ENCODE measurements around the gene NODAL. TPM values are rescaled to one million over a fixed set of nuclear protein-coding genes. Genes with fewer than 3 reads are reported as not detected.

NODAL gene
- polyA plus RNA-seq, 1 donor from 2014 or later: not detected

- Histone ChIP-seq H3K4me2 (ENCODE audit: low read length) (no peak overlapping the region), H3K9me2 (ENCODE audit: insufficient read depth, low read length) (no peaks in the 10 kb centered on the region), H3K27ac (ENCODE audit: low read length) (no peak overlapping the region), H3K36me3 (ENCODE audit: insufficient read depth, low read length) (no peaks in the 10 kb centered on the region), H3K79me2 (replicated peaks; ENCODE audit: insufficient read depth, low read length) (no peaks in the 10 kb centered on the region), H3K9me3 (ENCODE audit: low read length) (no peaks in the 10 kb centered on the region), H2AFZ (ENCODE audit: low read depth, low read length) (no peak overlapping the region), H3K9ac (ENCODE audit: low read length) (no peak overlapping the region), H4K20me1 (ENCODE audit: insufficient read depth) (no peaks in the 10 kb centered on the region), H3F3A (ENCODE audit: insufficient read depth, low read length, poor library complexity, severe bottlenecking) (no peaks in the 10 kb centered on the region), H3K27me3 (ENCODE audit: insufficient read depth, low read depth, low read length) (peaks cover 6% of the 10 kb centered on the region), H3K4me3 (ENCODE audit: low read length) (no peak overlapping the region)
- TF ChIP-seq RAD21 (conservative IDR thresholded peaks at IDR 0.05): no peak
- TF ChIP-seq SMC3 (conservative IDR thresholded peaks at IDR 0.05; ENCODE audit: poor library complexity): no peak
- no peak for TF ChIP-seq EZH2 (IDR thresholded peaks at IDR 0.05; ENCODE audit: borderline replicate concordance, insufficient read depth, low read length, poor library complexity, severe bottlenecking)
- TF ChIP-seq CTCF (IDR thresholded peaks at IDR 0.05; ENCODE audit: poor library complexity, severe bottlenecking): no peak
- no peak for TF ChIP-seq EP300 (conservative IDR thresholded peaks at IDR 0.05; ENCODE audit: poor library complexity, severe bottlenecking)
- TF ChIP-seq MXI1 (conservative IDR thresholded peaks at IDR 0.05; ENCODE audit: poor library complexity, severe bottlenecking): no peak
- TF ChIP-seq, protein P1, sequence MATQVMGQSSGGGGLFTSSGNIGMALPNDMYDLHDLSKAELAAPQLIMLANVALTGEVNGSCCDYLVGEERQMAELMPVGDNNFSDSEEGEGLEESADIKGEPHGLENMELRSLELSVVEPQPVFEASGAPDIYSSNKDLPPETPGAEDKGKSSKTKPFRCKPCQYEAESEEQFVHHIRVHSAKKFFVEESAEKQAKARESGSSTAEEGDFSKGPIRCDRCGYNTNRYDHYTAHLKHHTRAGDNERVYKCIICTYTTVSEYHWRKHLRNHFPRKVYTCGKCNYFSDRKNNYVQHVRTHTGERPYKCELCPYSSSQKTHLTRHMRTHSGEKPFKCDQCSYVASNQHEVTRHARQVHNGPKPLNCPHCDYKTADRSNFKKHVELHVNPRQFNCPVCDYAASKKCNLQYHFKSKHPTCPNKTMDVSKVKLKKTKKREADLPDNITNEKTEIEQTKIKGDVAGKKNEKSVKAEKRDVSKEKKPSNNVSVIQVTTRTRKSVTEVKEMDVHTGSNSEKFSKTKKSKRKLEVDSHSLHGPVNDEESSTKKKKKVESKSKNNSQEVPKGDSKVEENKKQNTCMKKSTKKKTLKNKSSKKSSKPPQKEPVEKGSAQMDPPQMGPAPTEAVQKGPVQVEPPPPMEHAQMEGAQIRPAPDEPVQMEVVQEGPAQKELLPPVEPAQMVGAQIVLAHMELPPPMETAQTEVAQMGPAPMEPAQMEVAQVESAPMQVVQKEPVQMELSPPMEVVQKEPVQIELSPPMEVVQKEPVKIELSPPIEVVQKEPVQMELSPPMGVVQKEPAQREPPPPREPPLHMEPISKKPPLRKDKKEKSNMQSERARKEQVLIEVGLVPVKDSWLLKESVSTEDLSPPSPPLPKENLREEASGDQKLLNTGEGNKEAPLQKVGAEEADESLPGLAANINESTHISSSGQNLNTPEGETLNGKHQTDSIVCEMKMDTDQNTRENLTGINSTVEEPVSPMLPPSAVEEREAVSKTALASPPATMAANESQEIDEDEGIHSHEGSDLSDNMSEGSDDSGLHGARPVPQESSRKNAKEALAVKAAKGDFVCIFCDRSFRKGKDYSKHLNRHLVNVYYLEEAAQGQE (IDR thresholded peaks at IDR 0.05; ENCODE audit: borderline replicate concordance): no peak
- TF ChIP-seq TAF1 (IDR thresholded peaks at IDR 0.05; ENCODE audit: low read depth): no peak
- no peak for TF ChIP-seq POLR2AphosphoS5 (IDR thresholded peaks at IDR 0.05)
These were observed 7.8 kb downstream of the NODAL start for GRCh38 chr10:70433581-70434280.

- H3F3A ChIP-seq (ENCODE audit: insufficient read depth, low read length, poor library complexity, severe bottlenecking): no peaks in the 10 kb centered on the region
- TF ChIP-seq TAF1 (IDR thresholded peaks at IDR 0.05; ENCODE audit: low read depth) (no peak), EZH2 (IDR thresholded peaks at IDR 0.05; ENCODE audit: borderline replicate concordance, insufficient read depth, low read length, poor library complexity, severe bottlenecking) (no peak), MXI1 (conservative IDR thresholded peaks at IDR 0.05; ENCODE audit: poor library complexity, severe bottlenecking) (no peak), CTCF (IDR thresholded peaks at IDR 0.05; ENCODE audit: poor library complexity, severe bottlenecking) (no peak), EP300 (conservative IDR thresholded peaks at IDR 0.05; ENCODE audit: poor library complexity, severe bottlenecking) (no peak), POLR2AphosphoS5 (IDR thresholded peaks at IDR 0.05) (no peak), RAD21 (conservative IDR thresholded peaks at IDR 0.05) (no peak), SMC3 (conservative IDR thresholded peaks at IDR 0.05; ENCODE audit: poor library complexity) (no peak)
- TF ChIP-seq, protein P1 (IDR thresholded peaks at IDR 0.05; ENCODE audit: borderline replicate concordance): no peak
- H4K20me1 ChIP-seq (ENCODE audit: insufficient read depth): no peaks in the 10 kb centered on the region
- H3K4me2 ChIP-seq (ENCODE audit: low read length): no peak overlapping the region
- no peaks in the 10 kb centered on the region for H3K9me3 ChIP-seq (ENCODE audit: low read length)
- H3K9me2 ChIP-seq (ENCODE audit: insufficient read depth, low read length): no peaks in the 10 kb centered on the region
- no peak overlapping the region for H3K27ac ChIP-seq (ENCODE audit: low read length)
- no peaks in the 10 kb centered on the region for H3K27me3 ChIP-seq (ENCODE audit: insufficient read depth, low read depth, low read length)
- no peak overlapping the region for H3K4me3 ChIP-seq (ENCODE audit: low read length)
- no peak overlapping the region for H3K9ac ChIP-seq (ENCODE audit: low read length)
- no peak overlapping the region for H2AFZ ChIP-seq (ENCODE audit: low read depth, low read length)
- H3K36me3 ChIP-seq (ENCODE audit: insufficient read depth, low read length): no peaks in the 10 kb centered on the region
- no peaks in the 10 kb centered on the region for H3K79me2 ChIP-seq (replicated peaks; ENCODE audit: insufficient read depth, low read length)
These were observed 8.8 kb downstream of the NODAL start for GRCh38 chr10:70432561-70433263.

Data from neural cell (in vitro differentiated cells).